ENCODE measurements around the gene STAB1. TPM values are rescaled to one million over a fixed set of nuclear protein-coding genes. Genes with fewer than 3 reads are reported as not detected.

STAB1 gene
- polyA plus RNA-seq, 4 donors, result 2.0 to 72.1 (median 24.4) TPM

DNA sequence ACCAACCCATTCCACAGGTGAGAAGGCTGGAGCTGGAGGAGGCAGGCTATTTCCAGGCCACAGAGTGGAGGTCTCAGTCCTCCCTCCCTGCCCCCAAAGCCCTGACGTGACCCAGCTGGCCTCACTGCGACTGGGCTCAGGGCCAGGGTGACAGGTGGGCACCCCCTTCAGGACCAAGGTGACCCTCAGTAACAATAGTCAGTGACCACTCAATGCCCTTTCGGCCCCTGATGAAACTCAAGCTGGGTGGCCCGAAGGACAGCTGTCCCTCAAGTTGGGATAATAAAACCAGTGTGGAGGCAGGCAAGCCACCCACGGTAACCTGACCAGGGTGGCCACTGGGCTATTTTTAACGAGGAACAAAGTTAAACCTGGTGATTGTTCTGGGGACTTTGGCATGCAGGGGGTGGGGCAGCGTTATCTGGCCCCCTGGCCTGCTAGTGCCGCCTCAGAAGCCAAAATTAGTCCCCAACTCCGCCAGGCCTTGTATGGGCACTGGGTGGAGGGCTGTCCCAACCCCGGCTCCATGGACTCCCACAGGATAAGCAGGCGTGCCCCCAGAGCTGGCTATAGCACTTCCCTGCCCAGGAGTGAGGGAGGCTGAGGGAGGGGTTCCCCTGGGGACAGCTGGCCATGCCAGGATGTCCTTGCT, 42.4 kb upstream of the STAB1 start:
- DNase-seq (no peak), FAIRE-seq (no peak)
- H3K9me3 ChIP-seq (ENCODE audit: control insufficient read depth in 2 of 2, insufficient read depth in 1 of 2, low read depth in 1 of 2, low read length in 1 of 2), result no peaks in the 10 kb centered on the region
- no peaks in the 10 kb centered on the region for H3K27me3 ChIP-seq (ENCODE audit: control insufficient read depth in 3 of 3, insufficient read depth in 3 of 3, low read length in 3 of 3)
- H3K4me1 ChIP-seq (ENCODE audit: control insufficient read depth in 3 of 3, insufficient read depth in 2 of 3, low read depth in 1 of 3, low read length in 2 of 3), result peaks cover 3 to 33% (median 4%) of the 10 kb centered on the region in 3 donors
- no peak overlapping the region for H3K4me3 ChIP-seq (ENCODE audit: low read depth in 1 of 3, low read length in 3 of 3)
- WGBS, 3 donors, result 48 to 76% (median 67%) methylated on average over 11 of the region's 11 CpGs
- peaks cover 0 to 4% (median under 1%) of the 10 kb centered on the region in 3 donors for H3K36me3 ChIP-seq (ENCODE audit: control insufficient read depth in 3 of 3, insufficient read depth in 2 of 3, low read depth in 1 of 3, low read length in 3 of 3)
- no peak overlapping the region for H3K27ac ChIP-seq (ENCODE audit: low read depth in 1 of 3, low read length in 2 of 3)

DNA sequence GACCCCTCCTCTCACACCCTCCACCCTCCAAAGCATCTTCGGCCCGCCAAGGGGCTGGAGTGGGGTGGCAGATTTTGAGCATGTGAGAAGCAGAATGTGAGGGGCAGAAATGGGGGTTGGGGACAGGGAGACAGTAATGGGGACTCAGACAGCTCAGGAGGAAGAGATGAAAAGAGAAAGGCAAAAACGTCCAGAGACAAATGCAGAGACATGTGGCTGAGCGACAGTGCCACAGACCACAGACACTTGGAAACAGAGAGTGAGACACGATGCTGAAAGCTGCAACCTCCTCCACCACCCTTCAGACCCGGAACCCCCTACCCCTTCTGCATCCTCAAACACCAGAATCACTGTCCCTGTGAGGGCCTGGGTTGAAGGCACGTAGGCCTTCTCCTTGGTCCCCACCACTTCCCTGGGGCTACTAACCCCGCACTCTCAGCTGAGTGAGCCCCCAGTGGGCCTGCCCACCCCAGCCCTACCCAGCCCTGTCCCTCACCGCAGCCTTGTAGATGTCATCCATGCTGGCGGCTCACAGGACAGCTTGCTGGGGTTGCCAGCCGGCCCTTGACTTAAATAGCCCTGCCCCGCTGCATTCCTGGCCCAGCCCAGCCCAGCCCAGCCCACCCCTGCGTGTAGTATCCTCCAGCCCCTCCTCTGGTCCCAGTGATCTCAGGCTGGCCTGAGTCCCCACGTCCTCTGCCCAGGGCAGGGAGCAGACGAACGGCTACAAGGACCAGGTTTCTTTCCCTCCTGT, 41.5 kb upstream of the STAB1 start, which contains the start of gene TNNC1:
Gene TNNC1, minus strand, starts transcription at position 546 of the 754 bp plus-strand sequence. Its CDS starts 26 bp downstream, at position 520.
- no peaks in the 10 kb centered on the region for H3K9me3 ChIP-seq (ENCODE audit: control insufficient read depth in 2 of 2, insufficient read depth in 1 of 2, low read depth in 1 of 2, low read length in 1 of 2)
- DNase-seq (peak in 1 of 2 donors; percentile 37), FAIRE-seq (no peak)
- H3K4me3 ChIP-seq (ENCODE audit: low read depth in 1 of 3, low read length in 3 of 3), result peak within 1 kb of the TSS in 2 of 3 donors; percentile 87 to 97
- H3K36me3 ChIP-seq (ENCODE audit: control insufficient read depth in 3 of 3, insufficient read depth in 2 of 3, low read depth in 1 of 3, low read length in 3 of 3), result peaks cover 0 to 10% (median 3%) of the 10 kb centered on the region in 3 donors
- H3K27me3 ChIP-seq (ENCODE audit: control insufficient read depth in 3 of 3, insufficient read depth in 3 of 3, low read length in 3 of 3), result no peaks in the 10 kb centered on the region
- H3K4me1 ChIP-seq (ENCODE audit: control insufficient read depth in 3 of 3, insufficient read depth in 2 of 3, low read depth in 1 of 3, low read length in 2 of 3), result peaks cover 3 to 33% (median 4%) of the 10 kb centered on the region in 3 donors
- peak within 1 kb of the TSS; percentile 66 to 92 (median 73) for H3K27ac ChIP-seq (ENCODE audit: low read depth in 1 of 3, low read length in 2 of 3)
- WGBS, 3 donors, result 58 to 68% (median 60%) methylated on average over 15 to 16 of the region's 16 CpGs

DNA sequence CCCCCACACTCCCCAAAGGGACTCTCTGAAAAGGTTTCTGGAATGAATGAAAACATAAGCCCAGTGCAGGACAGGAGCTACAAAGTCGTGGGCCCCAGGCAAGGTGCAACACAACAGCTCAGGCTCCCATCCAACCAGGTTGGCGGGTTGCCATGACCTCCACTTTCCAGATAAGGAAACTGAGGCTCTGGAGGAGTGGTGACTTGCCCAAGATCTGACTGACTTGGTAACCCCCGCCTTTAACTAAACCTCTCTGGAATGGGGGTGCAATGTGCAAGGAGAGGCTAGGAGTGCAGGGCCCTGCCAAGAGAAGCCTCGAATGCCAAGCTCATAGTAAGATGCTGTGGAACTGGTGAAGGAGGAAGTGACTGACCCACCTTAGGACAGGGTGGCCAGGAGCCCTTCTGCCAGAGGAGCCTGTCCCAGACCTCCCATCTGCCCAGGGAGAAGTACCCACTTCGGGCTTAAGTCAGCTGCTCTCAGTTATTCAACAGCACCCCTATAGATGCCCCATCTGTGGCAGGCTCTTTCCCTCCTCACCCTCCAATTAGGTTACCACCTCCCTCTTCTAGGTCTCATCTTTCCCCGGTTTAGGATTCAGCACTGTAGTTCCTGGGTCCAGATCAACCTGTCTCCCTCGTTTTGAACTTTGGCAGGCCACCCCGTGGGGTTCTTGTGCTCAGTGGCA, 40.7 kb upstream of the STAB1 start:
- Histone ChIP-seq H3K4me1 (ENCODE audit: control insufficient read depth in 3 of 3, insufficient read depth in 2 of 3, low read depth in 1 of 3, low read length in 2 of 3) (peaks cover 3 to 33% (median 4%) of the 10 kb centered on the region in 3 donors), H3K4me3 (ENCODE audit: low read depth in 1 of 3, low read length in 3 of 3) (peak overlapping the region in 2 of 3 donors; percentile 87 to 97), H3K36me3 (ENCODE audit: control insufficient read depth in 3 of 3, insufficient read depth in 2 of 3, low read depth in 1 of 3, low read length in 3 of 3) (peaks cover 0 to 17% (median 8%) of the 10 kb centered on the region in 3 donors), H3K27me3 (ENCODE audit: control insufficient read depth in 3 of 3, insufficient read depth in 3 of 3, low read length in 3 of 3) (no peaks in the 10 kb centered on the region), H3K9me3 (ENCODE audit: control insufficient read depth in 2 of 2, insufficient read depth in 1 of 2, low read depth in 1 of 2, low read length in 1 of 2) (no peaks in the 10 kb centered on the region), H3K27ac (ENCODE audit: low read depth in 1 of 3, low read length in 2 of 3) (peak overlapping the region in 2 of 3 donors; percentile 66 to 92)
- DNase-seq (no peak), FAIRE-seq (no peak)
- 26 to 54% (median 46%) methylated on average over 8 of the region's 8 CpGs for WGBS, 3 donors

DNA sequence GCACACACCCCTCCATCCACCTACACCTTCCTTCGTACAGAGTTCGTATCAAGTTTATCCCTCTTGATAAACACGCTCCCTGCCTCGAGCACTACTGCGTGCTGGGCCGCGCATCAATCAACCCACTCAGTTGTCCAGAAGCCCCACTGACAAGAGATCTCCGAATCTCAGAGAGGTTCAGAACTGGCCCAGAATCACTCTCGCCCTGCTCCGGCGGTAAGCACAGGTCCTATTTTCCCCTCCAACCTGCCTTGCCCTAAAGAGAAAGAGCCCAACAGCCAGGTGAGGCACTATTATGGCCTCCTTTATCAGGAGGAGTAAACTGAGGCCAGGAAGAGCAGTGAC, 40.2 kb upstream of the STAB1 start:
- peaks cover 3 to 33% (median 4%) of the 10 kb centered on the region in 3 donors for H3K4me1 ChIP-seq (ENCODE audit: control insufficient read depth in 3 of 3, insufficient read depth in 2 of 3, low read depth in 1 of 3, low read length in 2 of 3)
- FAIRE-seq, result no peak
- H3K27ac ChIP-seq (ENCODE audit: low read depth in 1 of 3, low read length in 2 of 3), result peak overlapping the region; percentile 66 to 92 (median 73)
- no peak for DNase-seq
- no peaks in the 10 kb centered on the region for H3K27me3 ChIP-seq (ENCODE audit: control insufficient read depth in 3 of 3, insufficient read depth in 3 of 3, low read length in 3 of 3)
- H3K9me3 ChIP-seq (ENCODE audit: control insufficient read depth in 2 of 2, insufficient read depth in 1 of 2, low read depth in 1 of 2, low read length in 1 of 2), result no peaks in the 10 kb centered on the region
- H3K4me3 ChIP-seq (ENCODE audit: low read depth in 1 of 3, low read length in 3 of 3), result peak overlapping the region; percentile 82 to 97 (median 87)
- WGBS, 3 donors, result 8 to 32% (median 17%) methylated on average over 11 of the region's 11 CpGs
- peaks cover 0 to 22% (median 8%) of the 10 kb centered on the region in 3 donors for H3K36me3 ChIP-seq (ENCODE audit: control insufficient read depth in 3 of 3, insufficient read depth in 2 of 3, low read depth in 1 of 3, low read length in 3 of 3)

DNA sequence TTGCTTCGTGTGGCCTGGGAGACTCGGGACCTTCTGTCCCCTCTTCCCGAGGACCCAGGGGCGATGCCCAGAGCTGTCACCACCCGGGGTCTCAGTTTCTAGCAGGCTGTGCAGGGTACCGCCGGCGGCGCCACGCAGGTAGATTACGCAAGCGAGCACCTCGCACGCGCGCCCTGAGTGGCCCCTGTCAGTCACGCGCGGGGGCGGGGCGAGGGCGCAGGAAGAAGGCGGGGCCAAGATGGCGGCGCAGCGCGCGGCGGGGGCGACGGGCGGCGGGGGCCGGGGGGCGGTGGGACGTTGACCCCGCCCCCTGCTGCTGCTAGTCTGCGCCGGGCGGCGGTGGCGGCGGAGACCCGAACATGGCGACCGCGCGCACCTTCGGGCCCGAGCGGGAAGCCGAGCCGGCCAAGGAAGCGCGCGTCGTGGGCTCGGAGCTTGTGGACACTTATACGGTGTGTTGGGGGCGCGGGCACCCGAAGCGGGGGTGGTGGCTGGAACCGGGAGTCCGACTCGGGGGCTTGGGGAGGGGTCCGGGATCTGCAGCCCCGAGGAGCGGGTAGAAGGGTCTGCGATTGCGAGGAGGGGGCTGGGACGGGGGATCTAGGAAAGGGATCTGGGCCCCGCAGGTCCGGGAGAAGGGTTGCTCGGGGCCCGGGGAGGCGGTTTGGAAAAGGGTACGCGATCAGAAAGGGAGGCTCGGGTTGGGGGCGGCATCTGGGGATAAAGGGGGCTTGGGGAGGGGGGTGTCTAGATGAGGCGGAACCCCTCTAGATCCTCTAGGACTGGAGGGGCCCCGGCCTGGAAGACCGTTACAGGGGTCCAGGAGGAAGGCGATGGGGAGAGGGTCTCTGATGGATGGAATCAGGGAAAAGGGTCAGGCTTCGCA, 39.6 kb upstream of the STAB1 start, which contains the start of gene NISCH:
Gene NISCH, plus strand, starts transcription at position 322 of the 886 bp plus-strand sequence. Its CDS starts 38 bp downstream, at position 360.
- H3K36me3 ChIP-seq (ENCODE audit: control insufficient read depth in 3 of 3, insufficient read depth in 2 of 3, low read depth in 1 of 3, low read length in 3 of 3), result peaks cover 0 to 28% (median 8%) of the 10 kb centered on the region in 3 donors
- H3K27me3 ChIP-seq (ENCODE audit: control insufficient read depth in 3 of 3, insufficient read depth in 3 of 3, low read length in 3 of 3), result no peaks in the 10 kb centered on the region
- H3K4me3 ChIP-seq (ENCODE audit: low read depth in 1 of 3, low read length in 3 of 3), result peak within 1 kb of the TSS; percentile 82 to 97 (median 87)
- no peak for FAIRE-seq
- peak; percentile 84 to 94 for DNase-seq
- H3K9me3 ChIP-seq (ENCODE audit: control insufficient read depth in 2 of 2, insufficient read depth in 1 of 2, low read depth in 1 of 2, low read length in 1 of 2), result no peaks in the 10 kb centered on the region
- WGBS, 3 donors, result 1% methylated on average over 59 to 86 of the region's 86 CpGs
- peaks cover 3 to 33% (median 4%) of the 10 kb centered on the region in 3 donors for H3K4me1 ChIP-seq (ENCODE audit: control insufficient read depth in 3 of 3, insufficient read depth in 2 of 3, low read depth in 1 of 3, low read length in 2 of 3)
- peak within 1 kb of the TSS; percentile 79 to 92 (median 85) for H3K27ac ChIP-seq (ENCODE audit: low read depth in 1 of 3, low read length in 2 of 3)

DNA sequence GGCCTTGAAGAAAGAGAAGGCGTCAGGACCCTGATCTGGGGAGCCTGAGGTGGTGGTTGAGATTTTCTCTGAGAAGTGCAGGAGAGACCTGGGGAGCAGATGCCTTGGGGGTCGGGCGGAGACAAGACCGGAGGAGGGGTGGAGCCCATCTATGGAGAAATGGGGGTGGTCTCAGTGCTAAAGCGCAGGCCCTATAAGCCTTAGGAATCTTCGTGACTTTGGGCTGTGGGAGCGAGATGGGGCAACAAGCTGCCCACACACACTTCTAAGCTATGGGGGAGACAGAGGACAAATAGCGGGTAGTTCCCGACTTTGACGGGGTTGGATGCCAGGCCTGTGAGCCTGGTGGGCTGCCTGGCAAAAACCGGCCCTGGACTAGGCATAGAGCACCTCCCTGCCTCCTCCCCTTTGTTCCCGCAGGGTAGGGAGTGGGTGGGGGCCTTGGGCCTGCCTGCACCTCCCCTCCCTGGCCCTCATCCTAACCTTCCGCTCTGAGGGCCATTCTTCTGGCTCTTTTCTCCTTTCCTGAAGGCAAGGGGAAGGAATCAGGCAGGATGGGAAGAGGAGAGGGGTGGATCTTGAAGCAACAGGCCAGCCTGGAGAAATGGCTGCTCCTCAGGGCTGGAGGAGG, 38.9 kb upstream of the STAB1 start:
- Histone ChIP-seq H3K4me1 (ENCODE audit: control insufficient read depth in 3 of 3, insufficient read depth in 2 of 3, low read depth in 1 of 3, low read length in 2 of 3) (peaks cover 3 to 33% (median 4%) of the 10 kb centered on the region in 3 donors), H3K27me3 (ENCODE audit: control insufficient read depth in 3 of 3, insufficient read depth in 3 of 3, low read length in 3 of 3) (no peaks in the 10 kb centered on the region), H3K9me3 (ENCODE audit: control insufficient read depth in 2 of 2, insufficient read depth in 1 of 2, low read depth in 1 of 2, low read length in 1 of 2) (no peaks in the 10 kb centered on the region), H3K36me3 (ENCODE audit: control insufficient read depth in 3 of 3, insufficient read depth in 2 of 3, low read depth in 1 of 3, low read length in 3 of 3) (peaks cover 0 to 35% (median 8%) of the 10 kb centered on the region in 3 donors), H3K27ac (ENCODE audit: low read depth in 1 of 3, low read length in 2 of 3) (peak overlapping the region; percentile 45 to 86 (median 79)), H3K4me3 (ENCODE audit: low read depth in 1 of 3, low read length in 3 of 3) (peak overlapping the region; percentile 82 to 97 (median 87))
- FAIRE-seq (no peak), DNase-seq (peak in 1 of 2 donors; percentile 45)
- 21 to 53% (median 40%) methylated on average over 13 of the region's 13 CpGs for WGBS, 3 donors

DNA sequence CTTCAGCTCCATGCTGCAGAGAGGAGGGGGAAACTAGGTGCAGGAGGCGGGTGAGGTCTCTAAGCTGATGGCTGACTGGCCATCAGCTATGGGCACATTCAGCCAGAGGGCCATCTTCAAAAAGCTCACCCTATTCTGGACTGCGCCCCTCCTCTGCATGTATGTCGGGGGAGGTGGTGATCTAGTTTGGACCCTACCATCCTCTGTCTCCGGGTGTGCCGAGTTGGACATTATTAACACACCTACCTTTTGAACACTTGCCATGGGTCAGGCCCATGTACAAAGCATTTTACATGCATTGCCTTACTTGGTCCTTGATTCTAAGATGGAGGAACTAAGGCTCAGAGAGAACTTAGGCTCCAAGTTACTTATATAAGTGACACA, 38.3 kb upstream of the STAB1 start:
- 80 to 88% (median 84%) methylated on average over 5 of the region's 5 CpGs for WGBS, 3 donors
- DNase-seq (no peak), FAIRE-seq (no peak)
- Histone ChIP-seq H3K27ac (ENCODE audit: low read depth in 1 of 3, low read length in 2 of 3) (no peak overlapping the region), H3K4me1 (ENCODE audit: control insufficient read depth in 3 of 3, insufficient read depth in 2 of 3, low read depth in 1 of 3, low read length in 2 of 3) (peaks cover 3 to 33% (median 4%) of the 10 kb centered on the region in 3 donors), H3K27me3 (ENCODE audit: control insufficient read depth in 3 of 3, insufficient read depth in 3 of 3, low read length in 3 of 3) (no peaks in the 10 kb centered on the region), H3K9me3 (ENCODE audit: control insufficient read depth in 2 of 2, insufficient read depth in 1 of 2, low read depth in 1 of 2, low read length in 1 of 2) (no peaks in the 10 kb centered on the region), H3K36me3 (ENCODE audit: control insufficient read depth in 3 of 3, insufficient read depth in 2 of 3, low read depth in 1 of 3, low read length in 3 of 3) (peaks cover 0 to 38% (median 8%) of the 10 kb centered on the region in 3 donors), H3K4me3 (ENCODE audit: low read depth in 1 of 3, low read length in 3 of 3) (peak overlapping the region in 1 of 3 donors; percentile 97)
